GM19467 (cell line): Measurements from ENCODE around the gene ZNF90.
A peak's percentile ranks its signal among the peaks of the same experiment; 100 is the strongest.
"Not testable (repeated sequence)": the region's sequence is repeated elsewhere in the genome, so short reads cannot be mapped to it uniquely, and the experiment has no call there.

ENCODE experiments used
- ATAC-seq: cut with Tn5 transposase; IDR thresholded peaks from one replicate; pipeline ENCODE4 v1.9.1; 2021; ENCODE audit warnings: mild to moderate bottlenecking, moderate library complexity; ENCODE audit not compliant: unreplicated experiment

Gene ZNF90

GRCh38 chr19:20102097-20102496, 24.3 kb downstream of the ZNF90 start:
- no peak for ATAC-seq

- no peak for ATAC-seq
These were observed 25.4 kb downstream of the ZNF90 start for GRCh38 chr19:20103091-20103740.

GRCh38 chr19:20107301-20107700, 29.5 kb downstream of the ZNF90 start:
- ATAC-seq, result no peak

GRCh38 chr19:20118064-20118839, 40.5 kb downstream of the ZNF90 start:
- not testable (repeated sequence) for ATAC-seq

GRCh38 chr19:20124879-20125278, 47.1 kb downstream of the ZNF90 start:
- ATAC-seq, result no peak

- ATAC-seq, result not testable (repeated sequence)
These were observed 55.1 kb downstream of the ZNF90 start for GRCh38 chr19:20132933-20133332.

GRCh38 chr19:20137714-20138113, 59.9 kb downstream of the ZNF90 start:
- ATAC-seq, result not testable (repeated sequence)

- ATAC-seq, result no peak
These were observed 73.9 kb downstream of the ZNF90 start for GRCh38 chr19:20151617-20152145.

- not testable (repeated sequence) for ATAC-seq
These were observed 74.7 kb downstream of the ZNF90 start for GRCh38 chr19:20152506-20152905.

GRCh38 chr19:20153281-20153680, 75.5 kb downstream of the ZNF90 start:
- no peak for ATAC-seq

GRCh38 chr19:20154636-20155035, 76.8 kb downstream of the ZNF90 start:
- no peak for ATAC-seq

GRCh38 chr19:20162821-20163220, 85.0 kb downstream of the ZNF90 start:
- ATAC-seq, result no peak

GRCh38 chr19:20164456-20164855, 86.7 kb downstream of the ZNF90 start:
- ATAC-seq, result no peak

- ATAC-seq, result no peak
These were observed 88.3 kb downstream of the ZNF90 start for GRCh38 chr19:20165971-20166592.

- peak; percentile 83 for ATAC-seq
These were observed 89.3 kb downstream of the ZNF90 start, which contains the start of gene ZNF486 for GRCh38 chr19:20167020-20167644. Gene ZNF486 (plus strand): TSS chr19:20167214. CDS start chr19:20167331, 117 bp downstream.

- no peak for ATAC-seq
These were observed 89.9 kb downstream of the ZNF90 start for GRCh38 chr19:20167651-20168122.
